GM18502 (cell line): ENCODE measurements around the gene CNOT2.

Source experiments
- ATAC-seq: cut with Tn5 transposase; IDR thresholded peaks from one replicate; pipeline ENCODE4 v1.9.1; 2021; ENCODE audit warnings: mild to moderate bottlenecking; ENCODE audit not compliant: unreplicated experiment, poor library complexity

The CNOT2 gene

GRCh38 chr12:70242695-70243509 is at the start of gene CNOT2:
CNOT2 (plus strand) TSS chr12:70243433; CDS start chr12:70278227, 34,794 bp downstream.
- ATAC-seq = peak; percentile 74

- no peak for ATAC-seq
These were observed 49.2 kb upstream of the CNOT2 start for GRCh38 chr12:70194076-70194475.

GRCh38 chr12:70196811-70197281 is 46.4 kb upstream of the CNOT2 start:
- no peak for ATAC-seq

- ATAC-seq = no peak
These were observed 45.9 kb upstream of the CNOT2 start for GRCh38 chr12:70197345-70197744.

GRCh38 chr12:70213707-70214106 is 29.5 kb upstream of the CNOT2 start:
- ATAC-seq = no peak

- ATAC-seq = no peak
These were observed 28.1 kb upstream of the CNOT2 start for GRCh38 chr12:70214972-70215617.

- no peak for ATAC-seq
These were observed 25.8 kb upstream of the CNOT2 start for GRCh38 chr12:70217416-70217815.

GRCh38 chr12:70221626-70222025 is 21.6 kb upstream of the CNOT2 start:
- no peak for ATAC-seq

GRCh38 chr12:70227911-70228310 is 15.3 kb upstream of the CNOT2 start:
- no peak for ATAC-seq

GRCh38 chr12:70230934-70231606 is 12.2 kb upstream of the CNOT2 start:
- ATAC-seq = no peak

GRCh38 chr12:70236990-70237389 is 6.2 kb upstream of the CNOT2 start:
- no peak for ATAC-seq

GRCh38 chr12:70240673-70241072 is 2.6 kb upstream of the CNOT2 start:
- no peak for ATAC-seq

GRCh38 chr12:70241845-70242244 is 1.4 kb upstream of the CNOT2 start:
- ATAC-seq = no peak

GRCh38 chr12:70243510-70244371 is 508 bp downstream of the CNOT2 start:
- ATAC-seq = peak; percentile 57

- no peak for ATAC-seq
These were observed 1.2 kb downstream of the CNOT2 start for GRCh38 chr12:70244409-70244808.

- ATAC-seq = no peak
These were observed 2.2 kb downstream of the CNOT2 start for GRCh38 chr12:70245458-70245857.

- ATAC-seq = no peak
These were observed 3.3 kb downstream of the CNOT2 start for GRCh38 chr12:70246580-70246979.

GRCh38 chr12:70247653-70248199 is 4.5 kb downstream of the CNOT2 start:
- no peak for ATAC-seq

GRCh38 chr12:70248876-70249275 is 5.6 kb downstream of the CNOT2 start:
- ATAC-seq = no peak

GRCh38 chr12:70249903-70250302 is 6.7 kb downstream of the CNOT2 start:
- no peak for ATAC-seq
